ENCODE data around the gene RIMKLA. TPM values are rescaled to one million over a fixed set of nuclear protein-coding genes. Genes with fewer than 3 reads are reported as not detected.
A peak's percentile ranks its signal among the peaks of the same experiment; 100 is the strongest.

RIMKLA gene
- 5.5 and 6.6 TPM in 2 replicates for total RNA-seq (2014; rRNA removed; shearing (Covaris generic))
- polyA plus RNA-seq (2016; fragmentation: Nextera tagmentation; extraction: Ambion mirVana) = 2.4 and 4.1 TPM in 2 replicates
- long read RNA-seq, full-length matches to known transcripts = 13 of 13 reads
- long read RNA-seq, partial matches to known transcripts = 0 of 13 reads
- long read RNA-seq, other reads (novel, unspliced or antisense) = 0 of 13 reads

DNA sequence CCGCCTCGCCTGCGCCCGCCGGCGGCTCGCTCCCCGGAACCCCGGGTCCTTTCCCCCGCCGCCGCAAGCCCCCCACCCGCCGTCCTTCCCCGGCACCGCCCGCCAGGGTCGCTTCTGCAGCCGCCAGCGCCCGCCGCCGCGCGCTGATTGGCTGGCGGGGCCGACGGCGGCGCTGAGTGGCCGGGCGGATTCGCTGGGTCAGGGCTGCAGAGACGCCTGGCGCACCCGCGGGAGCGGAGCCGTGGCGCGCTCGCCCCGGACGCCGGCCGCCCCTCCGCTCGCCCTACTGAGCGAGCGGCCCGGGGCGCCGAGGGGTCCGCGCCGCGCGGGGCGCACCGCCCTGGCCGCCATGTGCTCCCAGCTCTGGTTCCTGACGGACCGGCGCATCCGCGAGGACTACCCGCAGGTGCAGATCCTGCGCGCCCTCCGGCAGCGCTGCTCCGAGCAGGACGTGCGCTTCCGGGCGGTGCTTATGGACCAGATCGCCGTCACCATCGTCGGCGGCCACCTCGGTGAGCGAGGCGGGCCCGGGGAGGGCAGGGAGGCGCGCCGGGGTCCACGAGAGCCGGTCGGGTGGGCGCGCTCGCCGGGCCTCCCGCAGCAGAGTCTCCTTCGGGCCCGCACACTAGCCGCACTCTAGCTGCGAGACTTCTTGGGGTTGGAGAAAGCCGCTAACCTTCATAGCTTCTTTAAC, at the start of gene RIMKLA:
RIMKLA (plus strand) TSS at position 207 of the 694 bp plus-strand sequence; CDS start at position 350, 143 bp downstream.
- Mint-ChIP-seq H3K4me1 (peaks cover 16% of the 10 kb centered on the region), H3K36me3 (ENCODE audit: low read depth) (no peaks in the 10 kb centered on the region), H3K4me3 (peak within 1 kb of the TSS; percentile 82), H3K27ac (no peak within 1 kb of the TSS), H3K9me3 (no peaks in the 10 kb centered on the region), H3K27me3 (ENCODE audit: insufficient read depth, low read depth, poor library complexity) (peaks cover 19% of the 10 kb centered on the region)
- Histone ChIP-seq H4K20me1 (replicated peaks; ENCODE audit: insufficient read depth) (no peaks in the 10 kb centered on the region), H3K27ac (ENCODE audit: low read depth) (no peak within 1 kb of the TSS), H3K4me1 (ENCODE audit: insufficient read depth) (peaks cover 7% of the 10 kb centered on the region; the same call in 1 of the 2 replicates), H3F3A (replicated peaks; ENCODE audit: low read depth) (no peaks in the 10 kb centered on the region), H3K4me3 (peak within 1 kb of the TSS; percentile 83), H3K79me2 (replicated peaks; ENCODE audit: insufficient read depth) (no peaks in the 10 kb centered on the region), H3K4me2 (peak within 1 kb of the TSS; percentile 89), H3K9me2 (ENCODE audit: insufficient read depth) (no peaks in the 10 kb centered on the region), H3K36me3 (ENCODE audit: insufficient read depth) (no peaks in the 10 kb centered on the region), H2AFZ (peak within 1 kb of the TSS; percentile 99), H3K27me3 (ENCODE audit: insufficient read depth) (peaks cover 18% of the 10 kb centered on the region)
- DNase-seq (ENCODE audit: low spot score) (peak; percentile 82), ATAC-seq (peak; percentile 89)
- TF ChIP-seq POLR2AphosphoS5 (IDR thresholded peaks at IDR 0.05; ENCODE audit: low read depth) (peak; percentile 41), EZH2 (IDR thresholded peaks at IDR 0.05; ENCODE audit: low read depth, unreplicated experiment) (no peak)

- Mint-ChIP-seq H3K36me3 (ENCODE audit: low read depth) (no peaks in the 10 kb centered on the region; the same call in 2 of the 3 replicates), H3K4me3 (peak overlapping the region; percentile 95), H3K27ac (no peak overlapping the region), H3K27me3 (ENCODE audit: insufficient read depth, low read depth, poor library complexity) (peaks cover 13% of the 10 kb centered on the region), H3K9me3 (no peaks in the 10 kb centered on the region; the same call in 2 of the 3 replicates), H3K4me1 (peaks cover 48% of the 10 kb centered on the region)
- peak overlapping the region; percentile 86 for H3K4me2 ChIP-seq
- peaks cover 67% of the 10 kb centered on the region for H3K79me2 ChIP-seq (replicated peaks; ENCODE audit: insufficient read depth)
- no peaks in the 10 kb centered on the region for H3F3A ChIP-seq (replicated peaks; ENCODE audit: low read depth)
- H2AFZ ChIP-seq = no peak overlapping the region
- H3K4me1 ChIP-seq (ENCODE audit: insufficient read depth) = peaks cover 21% of the 10 kb centered on the region
- no peaks in the 10 kb centered on the region for H3K36me3 ChIP-seq (ENCODE audit: insufficient read depth)
- no peaks in the 10 kb centered on the region for H3K27me3 ChIP-seq (ENCODE audit: insufficient read depth)
- TF ChIP-seq EZH2 (IDR thresholded peaks at IDR 0.05; ENCODE audit: low read depth, unreplicated experiment) (no peak), REST (IDR thresholded peaks at IDR 0.05; ENCODE audit: unreplicated experiment) (no peak), JUNB (IDR thresholded peaks at IDR 0.05; ENCODE audit: unreplicated experiment) (no peak), NANOG (IDR thresholded peaks at IDR 0.05; ENCODE audit: borderline replicate concordance) (no peak), STAT1 (IDR thresholded peaks at IDR 0.05; ENCODE audit: unreplicated experiment) (no peak), CREB1 (CRISPR knock-in tag; IDR thresholded peaks at IDR 0.05; ENCODE audit: low read depth) (no peak), ZNF114 (CRISPR knock-in tag; IDR thresholded peaks at IDR 0.05) (no peak), POLR2AphosphoS5 (IDR thresholded peaks at IDR 0.05; ENCODE audit: low read depth) (no peak)
- ATAC-seq (no peak), DNase-seq (ENCODE audit: low spot score) (no peak)
- H3K9me2 ChIP-seq (ENCODE audit: insufficient read depth) = no peaks in the 10 kb centered on the region
- no peak overlapping the region for H3K27ac ChIP-seq (ENCODE audit: low read depth)
- H4K20me1 ChIP-seq (replicated peaks; ENCODE audit: insufficient read depth) = peaks cover 43% of the 10 kb centered on the region
- peak overlapping the region; percentile 69; the same call in 1 of the 2 replicates for H3K4me3 ChIP-seq
Measured at GRCh38 chr1:42332877-42333276, 47.7 kb upstream of the RIMKLA start.

Data from GM23338 (cell line).